Mesothelial cell of epicardium (in vitro differentiated cells): ENCODE results near the gene GH2. TPM values are rescaled to one million over a fixed set of nuclear protein-coding genes. Genes with fewer than 3 reads are reported as not detected.
"Not testable (repeated sequence)": the region's sequence is repeated elsewhere in the genome, so short reads cannot be mapped to it uniquely, and the experiment has no call there.

Experiments used
- DNase-seq, 2 experiments: peaks; one replicate each; pipeline ENCODE4 v3.0.0; 2021; ENCODE audit warnings: low spot score in 2 of 2; ENCODE audit not compliant: unreplicated experiment in 2 of 2
- H3K27ac Mint-ChIP-seq: 2 replicates; pipeline ENCODE4 v1.8.0; 2021; ENCODE audit warnings: mixed read lengths
- H3K27me3 Mint-ChIP-seq: 2 replicates; pipeline ENCODE4 v1.8.0; 2021; ENCODE audit warnings: low read depth, mixed read lengths
- H3K36me3 Mint-ChIP-seq: 2 replicates; pipeline ENCODE4 v1.8.0; 2021; ENCODE audit warnings: mixed read lengths
- H3K4me1 Mint-ChIP-seq: 2 replicates; pipeline ENCODE4 v1.8.0; 2021; ENCODE audit warnings: mixed read lengths
- H3K4me3 Mint-ChIP-seq: 2 replicates; pipeline ENCODE4 v1.8.0; 2021; ENCODE audit warnings: mild to moderate bottlenecking, moderate library complexity, mixed read lengths
- H3K9me3 Mint-ChIP-seq: 2 replicates; pipeline ENCODE4 v1.8.0; 2021; ENCODE audit warnings: mixed read lengths
- CTCF ChIP-seq: fragments of 200-600 bp; sonication (generic); IDR thresholded peaks from one replicate; pipeline ENCODE4 v1.5.0; 2021; ENCODE audit warnings: antibody characterized with exemption; ENCODE audit not compliant: unreplicated experiment
- total RNA-seq: library from RNA; stranded (reverse); gene quantifications from 3 replicates; pipeline ENCODE4 v1.2.1, GENCODE V29; 2021

GH2 gene
- total RNA-seq, 1 donor from 2014 or later, result not detected

DNA sequence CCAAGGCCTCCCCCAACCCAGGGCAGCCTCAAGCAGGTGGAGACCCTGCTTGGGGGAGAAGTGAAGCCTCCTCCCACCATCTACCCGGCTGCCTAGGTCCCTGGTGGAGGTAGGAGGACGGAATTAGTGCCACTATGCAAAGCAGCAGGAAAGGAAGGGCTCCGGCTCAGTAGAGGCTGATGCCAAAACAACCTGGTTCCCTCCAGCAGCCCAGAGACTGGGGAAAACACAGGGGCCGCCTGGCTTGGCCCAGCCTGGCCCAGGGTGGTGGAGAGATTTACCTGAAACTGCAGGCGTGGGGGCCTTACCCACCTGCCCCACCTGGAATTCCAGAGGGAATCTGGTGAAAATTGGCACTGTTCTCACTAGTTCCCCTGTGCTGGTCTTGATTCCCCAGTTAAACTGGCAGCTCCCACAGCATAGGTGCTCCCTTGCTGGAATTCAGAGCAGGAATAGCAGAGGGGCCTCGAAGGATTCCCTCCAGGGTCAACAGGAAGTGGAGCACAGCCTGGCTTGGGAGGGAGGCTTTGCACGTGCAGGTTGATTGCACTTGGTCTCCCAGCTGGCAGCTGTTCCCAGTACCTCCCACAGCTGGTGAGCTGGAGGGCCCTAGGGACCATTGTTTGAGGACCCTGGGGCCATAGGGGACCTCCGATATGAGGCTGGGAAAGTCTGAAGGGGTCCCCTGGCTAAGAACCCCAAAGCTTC lies 45.9 kb upstream of the GH2 start:
- no peaks in the 10 kb centered on the region for H3K36me3 Mint-ChIP-seq
- no peak overlapping the region for H3K4me3 Mint-ChIP-seq
- TF ChIP-seq CTCF, result no peak
- H3K9me3 Mint-ChIP-seq, result no peaks in the 10 kb centered on the region
- no peak overlapping the region for H3K27ac Mint-ChIP-seq
- H3K27me3 Mint-ChIP-seq, result no peaks in the 10 kb centered on the region
- DNase-seq, result no peak
- no peaks in the 10 kb centered on the region for H3K4me1 Mint-ChIP-seq

DNA sequence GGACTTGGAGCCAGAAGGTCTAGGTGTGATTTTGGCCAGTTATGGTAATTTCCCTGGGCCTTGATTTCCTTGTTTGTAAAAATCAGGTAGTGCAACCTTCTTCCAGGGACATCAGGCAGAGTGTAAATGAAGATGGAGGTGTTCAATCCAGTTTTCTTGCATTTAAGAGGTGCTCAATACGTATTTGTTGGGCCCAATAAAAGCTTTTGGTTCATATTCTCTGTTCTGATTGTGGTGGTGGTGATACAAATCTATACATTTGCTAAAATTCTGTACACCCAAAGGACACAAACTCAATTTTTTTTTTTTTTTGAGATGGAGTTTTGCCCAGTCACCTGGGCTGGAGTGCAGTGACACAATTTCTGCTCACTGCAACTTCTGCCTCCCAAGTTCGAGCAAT lies 44.4 kb upstream of the GH2 start:
- no peaks in the 10 kb centered on the region for H3K9me3 Mint-ChIP-seq
- H3K4me1 Mint-ChIP-seq, result no peaks in the 10 kb centered on the region
- no peak for TF ChIP-seq CTCF
- DNase-seq, result no peak
- no peak overlapping the region for H3K4me3 Mint-ChIP-seq
- no peaks in the 10 kb centered on the region for H3K36me3 Mint-ChIP-seq
- no peak overlapping the region for H3K27ac Mint-ChIP-seq
- H3K27me3 Mint-ChIP-seq, result no peaks in the 10 kb centered on the region

DNA sequence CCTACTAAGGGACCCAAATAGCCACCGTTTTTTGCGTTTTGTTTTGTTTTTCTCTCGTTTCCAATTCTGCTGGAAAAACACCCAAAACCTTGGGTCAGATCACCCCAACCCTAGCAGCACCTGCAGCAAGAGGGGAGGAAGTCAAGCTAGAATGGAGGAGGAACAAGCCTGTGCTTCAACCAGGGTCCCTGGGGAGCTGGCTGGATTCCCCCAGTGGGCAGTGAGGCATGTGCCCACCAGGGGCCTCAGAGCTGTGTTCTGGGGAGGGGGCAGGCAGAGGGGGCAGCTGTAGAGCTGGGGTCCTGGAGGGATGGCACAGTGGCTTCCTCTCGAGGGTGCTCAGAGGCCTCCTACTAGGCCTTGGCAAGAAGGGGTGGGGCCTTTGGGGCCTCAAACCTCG lies 43.9 kb upstream of the GH2 start:
- TF ChIP-seq CTCF, result no peak
- no peaks in the 10 kb centered on the region for H3K4me1 Mint-ChIP-seq
- no peaks in the 10 kb centered on the region for H3K9me3 Mint-ChIP-seq
- H3K36me3 Mint-ChIP-seq, result no peaks in the 10 kb centered on the region
- DNase-seq, result no peak
- H3K4me3 Mint-ChIP-seq, result no peak overlapping the region
- H3K27ac Mint-ChIP-seq, result no peak overlapping the region
- H3K27me3 Mint-ChIP-seq, result no peaks in the 10 kb centered on the region

- H3K36me3 Mint-ChIP-seq, H3K9me3 Mint-ChIP-seq, H3K4me1 Mint-ChIP-seq, H3K4me3 Mint-ChIP-seq, DNase-seq, H3K27ac Mint-ChIP-seq: not testable (repeated sequence)
- peaks cover 17% of the 10 kb centered on the region for H3K27me3 Mint-ChIP-seq
Measured at GRCh38 chr17:63922402-63922801, 40.7 kb upstream of the GH2 start.

GRCh38 chr17:63920779-63921178 lies 39.0 kb upstream of the GH2 start:
- not testable (repeated sequence) for H3K27ac Mint-ChIP-seq, H3K4me1 Mint-ChIP-seq, DNase-seq, H3K36me3 Mint-ChIP-seq, H3K4me3 Mint-ChIP-seq, H3K9me3 Mint-ChIP-seq
- H3K27me3 Mint-ChIP-seq, result peaks cover 34% of the 10 kb centered on the region

DNA sequence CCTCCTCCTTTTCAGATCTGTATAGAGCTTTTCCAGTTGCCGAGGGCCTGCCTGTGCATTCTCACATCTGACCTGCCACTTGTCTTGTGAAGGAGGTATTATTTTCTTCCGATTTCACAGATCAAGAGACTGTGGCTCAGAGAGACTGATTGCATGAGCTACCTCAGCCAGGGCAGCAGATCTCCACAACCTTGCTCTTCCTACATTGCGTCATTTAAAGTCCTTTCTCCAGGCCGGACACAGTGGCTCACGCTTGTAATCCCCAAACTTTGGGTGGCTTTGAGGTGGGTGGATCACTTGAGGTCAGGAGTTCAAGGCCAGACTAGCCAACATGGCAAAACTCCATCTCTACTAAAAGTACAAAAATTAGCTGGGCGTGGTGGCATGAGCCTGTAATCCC lies 38.3 kb upstream of the GH2 start:
- H3K4me1 Mint-ChIP-seq, H3K27ac Mint-ChIP-seq, H3K9me3 Mint-ChIP-seq, H3K36me3 Mint-ChIP-seq, DNase-seq, H3K4me3 Mint-ChIP-seq: not testable (repeated sequence)
- peaks cover 39% of the 10 kb centered on the region for H3K27me3 Mint-ChIP-seq

GRCh38 chr17:63919311-63919723 lies 37.6 kb upstream of the GH2 start:
- H3K36me3 Mint-ChIP-seq, result no peaks in the 10 kb centered on the region
- H3K27ac Mint-ChIP-seq, result no peak overlapping the region
- H3K4me1 Mint-ChIP-seq, result peaks cover 5% of the 10 kb centered on the region
- TF ChIP-seq CTCF, result peak; percentile 96
- DNase-seq, result peak in 1 of 2 experiments; percentile 63
- H3K27me3 Mint-ChIP-seq, result peaks cover 42% of the 10 kb centered on the region
- no peak overlapping the region for H3K4me3 Mint-ChIP-seq
- no peaks in the 10 kb centered on the region for H3K9me3 Mint-ChIP-seq

DNA sequence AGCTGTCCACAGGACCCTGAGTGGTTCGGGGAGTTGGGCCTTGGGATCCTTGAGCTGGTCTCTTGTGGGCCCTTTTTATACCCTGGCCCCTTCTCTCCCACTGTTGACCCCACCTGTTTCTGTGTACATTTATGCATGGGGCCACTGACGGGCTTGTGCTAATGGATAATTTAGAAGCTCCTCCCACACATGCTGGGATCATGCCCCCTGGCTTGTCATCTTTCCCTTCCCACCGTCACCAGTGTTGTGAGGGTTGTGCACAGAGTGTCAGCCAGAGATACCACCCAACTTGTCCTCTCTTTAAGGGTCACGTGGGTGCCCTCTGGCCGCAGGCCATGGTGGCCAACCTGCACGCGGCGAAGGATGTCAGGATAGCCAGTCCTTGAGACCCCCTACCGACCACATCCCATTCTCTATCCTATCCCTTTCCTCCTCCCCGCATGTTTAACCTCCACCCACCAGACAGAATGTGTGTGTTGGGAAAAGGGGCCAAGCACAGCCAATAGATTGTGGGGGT lies 37.1 kb upstream of the GH2 start, which contains the start of gene GH1:
GH1 (minus strand) TSS at position 51 of the 517 bp plus-strand sequence. CDS start 63 bp downstream, outside the sequence.
- not testable (repeated sequence) for H3K36me3 Mint-ChIP-seq, DNase-seq, H3K9me3 Mint-ChIP-seq, H3K4me1 Mint-ChIP-seq, H3K4me3 Mint-ChIP-seq, H3K27ac Mint-ChIP-seq
- peaks cover 42% of the 10 kb centered on the region for H3K27me3 Mint-ChIP-seq
